ENCODE results near the gene SCN5A.

The SCN5A gene

DNA sequence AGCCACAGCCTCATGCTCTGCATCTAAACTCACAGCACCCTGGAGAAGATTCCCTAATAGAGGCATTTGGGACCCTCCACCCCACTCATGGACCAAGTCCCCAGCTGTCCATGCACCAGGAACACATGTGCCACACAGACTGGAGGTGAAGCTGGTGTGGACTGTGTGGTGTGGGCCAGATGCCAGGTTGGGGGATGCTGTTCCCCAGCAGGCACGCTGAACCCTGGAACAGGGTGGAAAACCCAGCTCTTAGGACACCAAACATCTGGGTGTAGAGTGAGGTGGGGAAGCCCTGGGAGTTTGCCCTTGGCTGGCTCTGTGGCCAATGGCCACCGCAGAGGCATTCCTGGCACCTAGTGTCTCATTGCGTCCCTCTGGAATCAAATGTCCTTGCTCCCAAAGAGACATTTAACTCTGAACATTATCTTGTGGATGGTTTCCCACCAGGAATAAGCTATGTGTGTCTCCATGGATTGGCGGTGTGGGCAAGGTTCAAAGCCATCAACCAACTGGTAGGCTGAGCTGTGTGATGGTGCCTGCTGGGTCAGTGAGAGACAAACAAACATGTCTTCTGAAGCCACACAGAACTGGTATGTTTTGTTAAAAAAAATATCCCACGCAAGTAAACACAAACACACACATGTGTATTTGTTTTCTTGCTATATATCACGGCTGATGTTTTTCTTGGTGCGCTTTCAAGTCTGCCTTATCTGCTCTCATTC is 88.3 kb downstream of the SCN5A start:
- no peak for DNase-seq (ENCODE audit: low spot score)

DNA sequence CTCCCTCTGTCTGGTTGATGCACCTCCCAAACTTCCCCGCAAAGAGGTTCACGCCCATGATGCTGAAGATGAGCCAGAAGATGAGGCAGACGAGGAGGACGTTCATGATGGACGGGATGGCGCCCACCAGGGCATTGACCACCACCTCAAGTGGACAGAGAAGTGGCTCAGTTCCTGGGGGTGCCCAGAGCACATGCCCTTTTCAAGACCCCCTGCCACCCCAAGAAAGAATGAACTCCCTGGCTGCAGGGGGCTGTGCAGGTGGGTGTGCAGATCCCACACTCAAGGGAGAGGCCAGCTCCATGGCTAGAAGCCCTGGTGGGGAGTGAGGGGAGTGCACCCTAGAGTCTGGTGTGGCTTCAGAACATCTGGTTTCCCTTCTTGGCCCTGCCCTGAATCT is 89.2 kb downstream of the SCN5A start:
- no peak for DNase-seq (ENCODE audit: low spot score)

DNA sequence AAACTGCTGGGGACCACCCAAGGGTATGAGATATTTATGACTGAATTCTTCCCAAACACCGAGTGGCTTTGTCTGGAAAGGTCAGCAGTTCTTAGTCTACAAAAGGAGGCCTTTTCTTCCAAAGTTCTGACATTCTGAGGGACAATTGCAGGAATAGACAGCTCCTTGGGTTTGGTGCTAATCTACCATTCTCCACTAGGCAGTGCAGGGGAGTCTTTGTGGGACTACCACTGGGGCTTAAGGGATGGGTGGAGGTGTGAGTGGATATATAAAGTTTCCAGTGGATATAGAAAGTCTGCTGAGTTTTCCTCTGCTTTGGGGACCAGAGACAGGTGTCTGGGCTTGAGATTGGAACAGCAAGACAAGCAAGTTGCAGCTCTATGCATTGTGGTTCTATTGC is 90.6 kb downstream of the SCN5A start:
- DNase-seq (ENCODE audit: low spot score), result no peak

DNA sequence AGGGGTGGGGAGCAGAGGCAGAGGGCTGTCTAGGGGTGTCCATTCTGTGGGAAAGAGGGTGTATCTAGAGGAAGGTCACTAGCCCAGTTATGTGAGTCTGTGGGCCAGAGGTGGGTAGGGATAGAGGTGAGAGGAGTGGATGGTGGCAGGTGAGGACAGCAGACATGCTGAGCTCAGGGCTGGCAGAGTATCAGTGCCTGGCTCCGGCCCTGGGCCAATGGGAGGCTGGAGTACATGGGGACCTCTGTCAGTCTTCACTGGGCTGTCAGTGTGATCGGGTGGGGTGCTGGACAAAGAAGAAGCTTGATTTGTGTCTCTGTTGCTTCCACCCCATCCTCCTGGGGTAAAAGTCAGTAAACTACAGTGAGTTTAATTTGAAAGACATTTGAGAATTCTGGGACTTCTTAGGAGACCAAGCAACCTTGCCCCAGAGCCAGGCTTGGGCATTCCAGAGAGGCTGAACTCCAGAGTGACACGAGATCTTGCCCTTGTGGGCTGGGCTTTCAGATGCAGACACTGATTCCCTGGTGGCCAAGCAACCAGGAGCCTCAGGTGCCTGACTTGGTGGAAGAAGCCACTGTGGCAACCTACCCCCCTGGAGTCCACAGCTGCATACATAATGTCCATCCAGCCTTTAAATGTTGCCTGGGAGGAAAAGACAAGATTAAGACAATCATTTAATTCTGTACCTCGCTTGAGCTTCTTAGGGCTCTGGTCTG is 92.7 kb downstream of the SCN5A start:
- DNase-seq (ENCODE audit: low spot score), result no peak

DNA sequence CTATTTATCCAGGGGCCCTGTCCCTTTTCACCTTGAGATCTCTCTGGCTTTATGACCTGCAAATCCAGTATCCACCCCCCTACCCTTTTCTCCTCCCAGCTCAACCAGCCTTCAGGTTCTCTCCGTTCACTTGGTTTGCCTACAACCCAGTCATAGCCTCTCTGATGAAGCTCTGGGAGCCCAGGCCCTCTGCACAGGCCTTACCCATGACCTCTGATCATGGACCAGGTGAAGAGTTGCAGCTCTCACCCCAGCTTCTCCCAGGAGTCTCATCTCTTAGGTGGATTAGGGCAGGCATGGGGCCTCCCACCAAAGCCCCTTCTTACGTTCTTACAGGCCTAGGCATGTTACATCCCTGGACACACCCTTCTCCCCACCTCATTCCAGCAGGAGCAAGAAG is 93.6 kb downstream of the SCN5A start:
- no peak for DNase-seq (ENCODE audit: low spot score)

DNA sequence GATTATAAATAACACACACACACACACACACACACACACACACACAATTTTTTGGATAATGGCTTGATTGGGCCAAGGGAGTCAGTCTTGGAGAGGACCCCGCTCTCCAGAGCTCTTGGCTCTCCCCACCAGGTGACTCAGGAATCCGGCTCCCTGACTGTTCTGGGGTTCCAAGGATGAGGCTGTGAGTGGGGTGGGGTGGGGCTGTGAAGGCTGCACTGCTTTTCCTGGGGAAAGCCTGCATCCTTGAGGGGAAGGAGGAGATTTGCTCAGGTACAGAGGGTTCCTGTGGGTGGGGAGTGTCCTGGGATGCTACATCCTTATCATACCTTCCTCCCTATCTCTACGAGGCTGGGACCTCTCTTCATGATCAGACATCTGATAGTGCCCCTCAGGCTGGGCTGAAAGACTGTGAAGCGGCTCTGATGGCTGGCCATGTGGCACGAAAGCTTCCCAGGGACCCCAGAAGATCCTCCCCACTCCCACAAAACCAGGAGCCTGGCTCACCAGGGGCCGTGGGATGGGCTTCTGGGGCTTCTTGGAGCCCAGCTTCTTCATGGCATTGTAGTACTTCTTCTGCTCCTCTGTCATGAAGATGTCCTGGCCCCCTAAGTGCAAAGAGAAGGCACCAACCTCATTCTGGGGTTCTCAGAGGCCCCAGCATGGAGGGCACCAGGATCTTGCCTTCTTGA is 94.2 kb downstream of the SCN5A start:
- DNase-seq (ENCODE audit: low spot score), result no peak

DNA sequence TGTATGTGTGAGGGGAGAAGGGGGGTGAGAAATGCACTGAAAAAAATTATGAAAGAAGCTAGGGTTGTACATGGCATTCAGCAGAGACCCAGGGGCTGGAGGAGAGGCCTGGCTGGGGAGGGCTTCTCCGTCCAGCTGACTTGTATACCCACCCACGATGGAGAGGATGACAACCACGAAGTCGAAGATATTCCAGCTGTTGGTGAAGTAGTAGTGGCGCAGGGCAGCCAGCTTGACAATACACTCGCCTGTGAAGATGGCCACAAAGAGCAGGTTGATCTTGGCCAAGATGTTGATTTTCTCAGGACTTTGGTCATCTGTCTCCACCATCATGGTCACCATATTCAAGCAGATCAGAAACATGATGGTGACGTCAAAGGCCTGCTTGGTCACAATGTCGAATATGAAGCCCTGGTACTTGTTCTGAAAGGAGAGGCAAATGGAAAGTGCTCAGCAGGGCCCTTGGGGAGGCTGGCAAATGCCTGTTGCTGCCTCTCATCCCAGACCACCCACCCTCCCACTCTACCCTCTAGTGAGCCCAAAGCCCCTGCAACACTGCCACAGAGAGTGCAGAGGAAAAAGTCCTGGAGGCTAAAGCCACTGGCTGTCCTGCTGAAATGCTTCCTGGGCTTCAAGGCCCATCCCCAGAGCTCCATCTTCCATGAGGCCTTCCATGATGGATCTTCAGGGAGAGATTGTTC is 95.2 kb downstream of the SCN5A start:
- DNase-seq (ENCODE audit: low spot score), result no peak

DNA sequence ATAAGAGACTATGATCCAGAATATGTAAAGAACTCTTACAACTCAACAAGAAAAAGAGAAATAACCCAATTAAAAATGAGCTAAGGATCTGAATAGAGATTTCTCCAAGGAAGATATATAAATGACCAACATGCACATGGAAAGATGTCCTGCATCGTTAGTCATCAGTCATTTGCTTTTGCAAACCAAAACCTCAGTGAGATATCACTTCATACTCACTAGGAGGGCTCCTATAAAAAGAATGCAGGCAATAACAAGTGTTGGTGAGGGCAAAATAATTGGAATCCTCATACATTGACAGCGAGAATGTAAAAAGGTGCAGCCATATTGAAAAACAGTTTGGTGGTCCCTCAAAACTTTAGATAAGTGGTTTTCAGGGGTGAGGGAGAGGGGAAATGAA is 96.4 kb downstream of the SCN5A start:
- DNase-seq (ENCODE audit: low spot score), result no peak

DNA sequence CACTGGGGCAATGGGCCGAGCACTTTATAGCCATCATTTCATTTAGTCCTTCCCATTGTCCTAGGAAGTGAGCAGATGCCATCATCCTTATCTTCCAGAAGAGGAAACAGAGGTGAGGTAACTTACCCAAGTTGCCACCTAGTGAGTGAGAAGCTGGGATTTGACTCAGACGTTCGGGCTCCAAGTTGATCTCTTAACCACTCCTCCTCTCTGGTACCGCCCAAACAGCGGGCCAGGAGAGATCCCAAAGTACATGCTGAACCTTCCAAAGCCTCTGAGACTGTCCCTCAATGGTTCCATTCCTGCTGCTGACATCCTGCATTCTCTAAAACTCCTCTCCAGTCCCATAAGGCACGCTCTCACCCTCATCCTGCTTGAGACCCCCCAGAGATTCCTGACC is 97.1 kb downstream of the SCN5A start:
- no peak for DNase-seq (ENCODE audit: low spot score)

DNA sequence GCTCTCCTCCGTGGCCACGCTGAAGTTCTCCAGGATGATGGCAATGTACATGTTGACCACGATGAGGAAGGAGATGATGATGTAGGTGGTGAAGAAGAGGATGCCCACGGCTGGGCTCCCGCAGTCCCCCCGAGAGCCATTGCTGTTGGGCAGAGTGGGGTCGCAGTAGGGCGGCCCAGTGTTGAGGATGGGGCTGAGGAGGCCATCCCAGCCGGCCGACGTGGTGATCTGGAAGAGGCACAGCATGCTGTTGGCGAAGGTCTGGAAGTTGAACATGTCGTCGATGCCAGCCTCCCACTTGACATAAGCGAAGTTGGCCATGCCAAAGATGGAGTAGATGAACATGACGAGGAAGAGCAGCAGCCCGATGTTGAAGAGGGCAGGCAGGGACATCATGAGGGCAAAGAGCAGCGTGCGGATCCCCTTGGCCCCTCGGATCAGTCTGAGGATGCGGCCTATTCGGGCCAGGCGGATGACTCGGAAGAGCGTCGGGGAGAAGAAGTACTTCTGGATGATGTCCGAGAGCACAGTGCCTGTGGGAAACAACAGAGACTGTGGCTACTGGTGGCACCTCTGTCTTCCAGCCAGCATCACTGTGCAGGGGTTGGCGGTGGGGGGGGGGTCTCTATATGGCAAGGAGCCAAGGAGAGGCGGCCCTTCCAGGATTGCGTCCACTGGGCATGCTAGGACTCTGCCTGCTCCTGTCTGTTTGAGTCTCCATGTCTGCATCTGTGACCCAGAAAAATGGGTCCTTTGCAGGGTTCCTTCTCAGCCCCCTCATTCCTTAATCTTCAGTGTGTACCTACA is 98.3 kb downstream of the SCN5A start:
- DNase-seq (ENCODE audit: low spot score), result no peak

DNA sequence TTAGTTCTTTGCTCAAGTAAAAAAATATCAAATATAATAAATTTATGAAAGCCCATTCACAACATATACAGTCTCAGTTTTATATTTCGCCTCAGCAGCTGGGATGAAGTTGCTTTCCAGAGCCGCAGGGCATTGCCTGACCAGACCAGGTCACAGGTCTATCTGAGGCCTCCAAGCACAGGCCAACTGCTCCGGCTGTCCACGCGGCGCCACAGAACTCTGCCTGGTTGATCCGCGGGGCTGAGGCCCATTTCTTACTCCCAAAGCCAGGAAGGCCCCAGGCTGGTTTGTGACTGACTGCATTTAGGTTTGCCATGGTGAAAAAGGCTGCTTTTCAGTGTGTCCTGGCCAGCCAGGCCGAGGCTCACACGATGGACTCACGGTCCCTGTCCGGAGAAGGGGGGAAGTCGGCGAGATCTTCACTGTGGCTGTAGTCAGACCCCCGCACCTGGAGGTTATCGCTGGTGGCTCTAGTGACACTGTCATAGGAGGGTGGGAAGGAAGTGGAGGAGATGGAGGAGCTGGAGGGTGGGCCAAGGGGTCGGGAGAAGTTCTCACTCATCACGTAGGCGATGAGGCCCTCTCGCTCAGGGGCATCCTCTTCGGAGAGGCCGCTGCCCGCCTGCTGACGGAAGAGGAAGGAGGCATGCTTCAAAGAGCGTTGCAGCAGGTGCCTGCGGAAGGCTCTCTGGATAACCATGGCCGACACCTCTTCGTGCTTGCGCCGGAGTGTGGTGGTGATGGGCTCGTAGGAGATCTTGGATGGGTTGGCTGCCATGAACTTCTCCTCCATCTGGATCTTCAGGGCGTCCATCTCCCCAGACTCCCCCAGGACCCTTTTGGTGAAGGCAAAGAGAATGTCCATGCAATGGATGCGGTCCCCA is 99.3 kb downstream of the SCN5A start:
- DNase-seq (ENCODE audit: low spot score), result no peak

DNA sequence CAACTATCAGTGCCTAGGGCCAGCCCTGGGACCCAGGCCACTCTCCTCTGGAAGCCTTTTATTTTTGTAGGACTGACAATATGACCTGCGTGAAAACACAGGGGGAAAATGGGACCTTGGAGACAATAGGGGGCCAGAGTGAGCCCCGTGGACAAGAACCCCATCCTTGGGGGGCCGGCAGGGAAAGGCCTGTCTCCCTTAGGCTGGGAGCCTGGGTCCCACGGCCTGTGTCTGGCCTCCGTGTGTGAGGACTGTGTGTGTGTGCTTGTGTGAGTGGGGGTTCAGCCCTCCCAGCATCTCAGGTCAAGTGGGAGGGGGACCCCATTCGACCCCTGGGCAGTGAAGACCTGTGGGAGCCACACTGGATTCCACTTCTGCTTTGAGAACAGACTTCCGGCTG is 100.0 kb downstream of the SCN5A start:
- no peak for DNase-seq (ENCODE audit: low spot score)

DNA sequence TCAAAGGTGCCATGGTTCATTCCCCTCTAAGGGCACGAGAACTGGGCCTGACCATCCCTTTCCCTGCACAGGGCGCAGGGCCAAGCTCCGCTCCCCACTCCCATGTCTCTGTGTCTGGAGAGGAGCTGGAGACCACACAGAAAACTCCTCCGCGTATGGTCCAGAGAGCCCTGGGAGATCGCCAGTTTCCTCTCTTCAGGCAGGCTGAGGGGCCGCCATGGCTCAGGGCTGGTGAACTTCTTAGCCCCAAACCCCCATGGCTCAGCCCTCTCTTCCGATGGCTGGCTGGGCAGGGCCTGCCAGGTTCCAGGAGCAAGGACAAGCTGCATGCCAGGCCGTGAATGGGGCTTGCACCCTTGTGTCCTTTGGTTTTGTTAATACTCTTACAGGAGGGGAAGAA is 100.4 kb downstream of the SCN5A start:
- no peak for DNase-seq (ENCODE audit: low spot score)

DNA sequence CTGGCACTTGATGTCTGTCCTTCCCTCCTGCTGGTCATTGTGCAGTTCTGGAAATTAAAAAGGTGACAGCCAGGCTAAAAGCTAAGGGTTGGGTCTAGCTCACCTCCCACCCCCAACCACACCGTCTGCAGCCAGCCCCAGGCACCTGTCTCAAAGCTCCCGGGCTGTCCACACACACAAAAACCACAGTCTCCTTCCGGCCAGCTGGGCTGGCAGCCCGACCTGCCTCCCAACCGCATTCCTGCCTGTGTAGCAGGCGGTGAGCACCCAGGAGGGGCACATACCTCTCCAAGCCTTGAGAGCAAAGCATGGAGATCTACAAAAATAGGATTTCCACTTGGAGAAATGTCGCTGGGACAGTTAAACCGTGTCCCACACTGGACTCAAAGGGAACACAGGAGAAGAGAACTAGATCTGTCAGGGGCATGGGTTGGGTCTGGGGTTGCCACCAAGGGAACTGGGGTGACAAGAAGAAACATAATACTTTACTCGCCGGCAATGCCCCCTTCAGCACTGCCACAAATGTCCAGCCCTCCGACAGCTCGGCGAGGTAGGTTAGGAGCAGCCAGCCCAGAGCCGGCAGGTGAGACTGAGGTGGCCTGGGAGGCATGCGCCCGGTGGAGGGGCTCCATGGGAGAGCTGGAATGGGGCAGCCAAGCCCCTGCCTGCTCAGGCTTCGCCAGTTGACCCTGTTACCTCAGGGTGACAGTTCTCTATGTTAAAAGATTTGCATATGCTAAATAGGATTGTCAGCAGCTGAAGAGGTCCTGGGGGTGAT is 101.1 kb downstream of the SCN5A start:
- DNase-seq (ENCODE audit: low spot score), result no peak

DNA sequence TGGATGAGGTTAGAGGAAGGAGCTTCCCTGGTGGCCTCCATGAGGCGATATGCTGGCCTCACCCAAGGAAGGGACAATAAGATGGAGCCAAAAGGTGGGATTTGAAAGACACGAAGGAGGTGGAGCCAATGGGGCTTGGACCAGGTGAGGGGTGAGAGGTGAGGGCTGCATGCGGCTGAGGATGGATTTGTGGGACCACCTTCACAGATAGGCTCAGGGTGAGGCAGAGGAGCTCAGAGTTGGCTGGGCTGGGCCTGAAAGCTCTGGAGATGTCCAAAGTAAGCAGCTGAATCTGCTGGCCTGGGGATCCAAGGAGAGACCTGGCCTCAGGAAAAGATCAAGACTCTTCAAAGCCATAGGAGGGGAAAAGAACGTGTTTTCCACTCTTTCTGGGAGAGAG is 103.5 kb downstream of the SCN5A start:
- no peak for DNase-seq (ENCODE audit: low spot score)

DNA sequence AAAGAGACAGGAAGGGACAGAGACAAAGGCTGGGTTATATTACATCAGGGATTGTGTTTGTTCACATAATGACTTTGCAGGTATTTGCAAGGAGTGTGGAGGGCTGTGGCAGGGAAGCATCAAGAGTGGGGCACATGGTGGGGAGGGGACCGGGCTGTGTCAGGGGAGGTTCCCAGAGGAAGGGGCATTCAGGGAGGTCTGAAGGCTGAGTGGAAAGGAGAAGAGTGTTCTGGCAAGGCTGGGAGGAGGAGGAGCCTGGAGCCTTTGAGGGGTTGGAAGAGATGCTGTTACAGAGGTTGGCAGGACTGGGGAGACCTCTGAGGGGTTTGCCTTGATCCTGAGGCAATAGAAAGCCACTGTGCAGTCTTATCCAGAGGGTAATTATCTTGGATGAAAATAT is 103.9 kb downstream of the SCN5A start:
- no peak for DNase-seq (ENCODE audit: low spot score)

DNA sequence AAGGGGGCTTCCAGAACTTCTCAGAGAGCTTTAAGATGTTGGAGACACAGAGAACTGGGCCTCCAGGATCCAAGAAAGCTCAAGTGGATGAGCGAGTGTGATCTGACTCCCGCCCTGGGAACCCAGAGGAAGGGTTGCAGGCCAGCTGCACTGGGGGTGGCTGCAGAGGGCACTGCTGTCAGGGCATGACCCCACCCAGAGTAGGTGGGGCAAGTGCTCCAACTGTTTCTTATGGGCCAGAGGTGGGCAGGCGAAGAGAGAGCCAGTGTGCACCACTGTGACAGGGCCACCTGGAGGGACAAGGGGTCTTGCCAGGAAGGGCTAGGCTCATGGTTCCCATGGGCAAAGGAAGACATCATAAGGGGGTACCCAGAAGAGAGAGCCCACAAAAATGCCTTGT is 104.6 kb downstream of the SCN5A start:
- no peak for DNase-seq (ENCODE audit: low spot score)

DNA sequence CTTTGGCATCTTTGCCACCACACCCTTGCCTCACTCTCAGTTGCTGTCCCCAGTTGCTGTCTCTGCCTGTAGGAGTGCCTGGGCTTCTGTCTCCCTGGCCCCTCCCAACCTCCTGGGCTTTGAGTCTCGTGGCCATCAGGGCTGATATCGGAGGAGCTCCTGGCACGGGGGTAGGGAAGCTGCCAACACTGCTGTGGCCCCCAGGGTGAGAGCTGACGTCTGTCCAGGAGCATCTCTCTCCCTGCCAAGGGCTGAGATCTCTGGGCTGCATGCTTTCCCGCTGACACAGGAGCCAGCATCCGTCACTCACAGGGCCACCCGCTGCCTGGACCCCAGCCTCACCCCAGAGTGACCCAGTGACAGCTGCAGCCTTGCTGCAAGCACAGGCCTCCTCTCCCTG is 105.9 kb downstream of the SCN5A start:
- DNase-seq (ENCODE audit: low spot score), result no peak

DNA sequence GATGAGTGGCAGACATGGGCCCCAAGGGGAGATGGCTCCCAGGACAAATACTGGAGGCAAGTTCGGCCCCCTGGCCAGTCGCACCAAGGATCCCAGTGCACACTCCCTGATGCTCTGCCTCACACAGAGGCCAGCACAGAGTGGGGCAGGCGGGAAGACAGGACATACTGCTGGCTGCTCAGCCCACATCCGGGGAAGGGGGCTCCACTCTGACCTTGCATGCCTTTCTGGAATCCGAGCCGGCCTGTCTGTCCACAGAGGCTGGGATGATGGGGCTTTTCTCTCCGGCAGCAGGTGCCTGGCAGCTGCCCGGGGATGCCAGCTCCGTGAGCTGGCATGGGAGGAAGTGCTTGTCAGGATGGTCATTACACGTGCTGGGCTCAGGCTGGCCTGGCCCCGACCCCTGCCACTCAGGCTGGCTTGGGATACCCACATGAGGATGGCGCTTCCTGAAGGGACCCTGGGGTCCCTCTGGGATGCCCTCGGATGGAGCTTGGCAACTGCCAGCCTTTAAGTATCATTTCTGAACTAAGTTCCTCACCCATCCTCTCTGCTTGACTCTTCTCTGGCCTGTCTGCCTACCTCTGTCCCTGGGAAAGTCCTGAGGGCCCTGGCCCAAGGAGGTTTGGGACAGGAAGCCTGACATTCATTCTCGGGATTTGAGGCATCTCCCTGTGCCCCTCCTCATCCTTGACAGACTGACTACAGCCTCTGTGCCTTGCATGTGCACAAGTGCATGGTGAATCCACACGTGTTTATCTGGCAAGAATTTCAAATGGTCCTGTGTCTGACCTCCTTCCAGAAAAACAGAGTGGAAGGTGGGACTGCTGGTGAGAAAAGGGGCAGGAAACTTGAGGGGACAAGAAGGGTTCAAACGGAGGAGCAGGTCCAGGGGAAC is 106.8 kb downstream of the SCN5A start:
- no peak for DNase-seq (ENCODE audit: low spot score)

Measured in GM03348 (cell line).